Suprapubic skin (tissue), 4 donors: ENCODE data around the gene KRTAP10-6. TPM values are rescaled to one million over a fixed set of nuclear protein-coding genes. Genes with fewer than 3 reads are reported as not detected.
"Not testable (repeated sequence)": the region's sequence is repeated elsewhere in the genome, so short reads cannot be mapped to it uniquely, and the experiment has no call there.

Experiments
- DNase-seq, 2 donors: peaks; one replicate each; pipeline ENCODE4 v3.0.0-alpha.2; 2019; ENCODE audit warnings: low spot score in 2 of 2
- H3K27ac ChIP-seq: fragments of 200-600 bp; sonication (generic); one replicate; pipeline ENCODE4 v1.5.1; 2019
- H3K27me3 ChIP-seq: fragments of 200-600 bp; sonication (generic); one replicate; pipeline ENCODE4 v1.5.1; 2019
- H3K36me3 ChIP-seq: fragments of 200-600 bp; sonication (generic); one replicate; pipeline ENCODE4 v1.5.1; 2019
- H3K4me1 ChIP-seq: fragments of 200-600 bp; sonication (generic); one replicate; pipeline ENCODE4 v1.5.1; 2019
- H3K4me3 ChIP-seq: fragments of 200-600 bp; sonication (generic); one replicate; pipeline ENCODE4 v1.5.1; 2019; ENCODE audit warnings: mild to moderate bottlenecking
- H3K9me3 ChIP-seq: fragments of 200-600 bp; sonication (generic); one replicate; pipeline ENCODE4 v1.5.1; 2019
- EP300 ChIP-seq: sonication (generic); formaldehyde crosslinking; IDR thresholded peaks from one replicate; pipeline ENCODE4 v1.6.1; 2017; ENCODE audit warnings: antibody characterized with exemption
- POLR2A ChIP-seq, 2 donors: fragments of 450-650 bp; IDR thresholded peaks; one replicate each; pipeline ENCODE4 v1.6.1; 2017; ENCODE audit warnings: antibody characterized with exemption in 2 of 2, mild to moderate bottlenecking in 2 of 2, moderate library complexity in 2 of 2
- POLR2AphosphoS5 ChIP-seq, 3 donors: sonication (generic); formaldehyde crosslinking; IDR thresholded peaks; one replicate each; pipeline ENCODE4 v1.6.1; 2017; ENCODE audit warnings: antibody characterized with exemption in 3 of 3
- WGBS: methylation state at CpG from one replicate; pipeline ENCODE4 v1.1.5; 2018; 5-methylcytosine and 5-hydroxymethylcytosine counted together
- total RNA-seq, 4 donors: library from RNA; depleted of rRNA; stranded (reverse); fragments of >200 nt; gene quantifications; one replicate each; pipeline ENCODE4 v1.1.0, GENCODE V29; 2016
- TF ChIP-seq, protein P1 (sequence below), 2 donors: fragments of 200-600 bp in 1 of 2; fragments of 450-650 bp in 1 of 2; sonication (generic) in 1 of 2; IDR thresholded peaks; one replicate each; pipeline ENCODE4 v1.5.1; 2016 to 2019; ENCODE audit warnings: antibody characterized with exemption in 2 of 2, mild to moderate bottlenecking in 1 of 2, moderate library complexity in 1 of 2

KRTAP10-6 gene
- total RNA-seq, 4 donors from 2014 or later = 2.0 to 3.1 TPM; not detected in 2

DNA sequence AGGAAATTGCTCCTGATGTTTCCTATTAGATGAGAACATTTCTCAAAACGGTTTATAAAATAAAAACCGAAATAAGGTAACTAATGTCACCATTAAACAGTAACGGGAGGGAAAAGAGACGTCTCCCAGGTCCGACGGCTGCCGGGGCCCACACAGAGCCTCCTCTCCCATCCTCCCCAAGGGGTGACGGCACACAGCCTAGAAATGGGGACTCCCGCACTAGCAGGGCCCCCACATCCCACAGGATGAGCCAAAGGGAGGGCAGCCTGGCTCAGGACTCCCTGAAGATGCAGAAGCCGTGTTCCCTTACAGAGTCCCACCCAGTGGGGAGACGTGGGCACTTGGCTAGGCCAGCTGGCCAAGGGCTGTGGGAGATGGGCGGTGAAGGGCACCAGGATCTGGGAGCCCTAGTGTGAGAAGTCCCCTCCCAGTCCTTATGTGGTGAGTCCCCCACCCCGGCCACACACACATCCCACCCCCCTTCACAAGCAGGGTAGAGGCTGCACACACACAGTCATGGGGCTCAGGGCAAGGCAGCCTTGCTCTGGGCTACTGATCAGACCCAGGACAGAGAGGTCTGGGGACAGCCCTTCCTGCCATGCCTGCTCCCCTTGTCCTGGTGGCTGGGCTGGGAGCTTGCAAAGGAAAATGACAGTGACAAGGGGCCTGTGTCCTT, 37.0 kb downstream of the KRTAP10-6 start:
- Histone ChIP-seq H3K4me1 (peaks cover 13% of the 10 kb centered on the region), H3K27ac (no peak overlapping the region), H3K9me3 (no peaks in the 10 kb centered on the region), H3K4me3 (no peak overlapping the region), H3K36me3 (no peaks in the 10 kb centered on the region), H3K27me3 (peaks cover 64% of the 10 kb centered on the region)
- DNase-seq = no peak
- 67% methylated on average over 12 of the region's 13 CpGs for WGBS
- TF ChIP-seq, protein P1, sequence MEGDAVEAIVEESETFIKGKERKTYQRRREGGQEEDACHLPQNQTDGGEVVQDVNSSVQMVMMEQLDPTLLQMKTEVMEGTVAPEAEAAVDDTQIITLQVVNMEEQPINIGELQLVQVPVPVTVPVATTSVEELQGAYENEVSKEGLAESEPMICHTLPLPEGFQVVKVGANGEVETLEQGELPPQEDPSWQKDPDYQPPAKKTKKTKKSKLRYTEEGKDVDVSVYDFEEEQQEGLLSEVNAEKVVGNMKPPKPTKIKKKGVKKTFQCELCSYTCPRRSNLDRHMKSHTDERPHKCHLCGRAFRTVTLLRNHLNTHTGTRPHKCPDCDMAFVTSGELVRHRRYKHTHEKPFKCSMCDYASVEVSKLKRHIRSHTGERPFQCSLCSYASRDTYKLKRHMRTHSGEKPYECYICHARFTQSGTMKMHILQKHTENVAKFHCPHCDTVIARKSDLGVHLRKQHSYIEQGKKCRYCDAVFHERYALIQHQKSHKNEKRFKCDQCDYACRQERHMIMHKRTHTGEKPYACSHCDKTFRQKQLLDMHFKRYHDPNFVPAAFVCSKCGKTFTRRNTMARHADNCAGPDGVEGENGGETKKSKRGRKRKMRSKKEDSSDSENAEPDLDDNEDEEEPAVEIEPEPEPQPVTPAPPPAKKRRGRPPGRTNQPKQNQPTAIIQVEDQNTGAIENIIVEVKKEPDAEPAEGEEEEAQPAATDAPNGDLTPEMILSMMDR (IDR thresholded peaks at IDR 0.05) = no peak
- TF ChIP-seq EP300 (no peak), POLR2A (IDR thresholded peaks at IDR 0.05) (no peak), POLR2AphosphoS5 (IDR thresholded peaks at IDR 0.05) (no peak)

DNA sequence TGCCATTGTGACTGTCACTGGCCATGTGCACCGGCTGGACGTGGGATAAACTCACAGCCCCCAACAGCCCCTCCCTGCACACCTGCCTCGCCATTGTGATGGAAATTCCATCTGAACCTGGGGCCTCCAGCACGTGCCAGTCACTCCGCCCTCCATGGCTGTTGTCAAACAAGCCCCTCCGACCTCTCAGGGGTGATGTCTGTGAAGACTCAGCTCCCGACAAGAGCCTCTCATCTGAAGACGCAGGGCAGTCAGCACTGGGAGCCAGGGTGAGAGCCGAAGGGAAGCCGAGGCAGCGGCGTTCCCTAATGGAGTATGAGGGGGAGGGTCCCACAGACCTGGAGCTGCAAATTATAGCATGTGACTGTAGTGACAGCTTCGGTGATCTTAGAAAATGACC, 39.6 kb downstream of the KRTAP10-6 start:
- WGBS = 76% methylated on average over 9 of the region's 13 CpGs
- Histone ChIP-seq H3K36me3 (no peaks in the 10 kb centered on the region), H3K9me3 (no peaks in the 10 kb centered on the region), H3K27ac (no peak overlapping the region), H3K4me1 (peaks cover 14% of the 10 kb centered on the region), H3K27me3 (peaks cover 66% of the 10 kb centered on the region), H3K4me3 (no peak overlapping the region)
- DNase-seq = no peak
- TF ChIP-seq, protein P1 (IDR thresholded peaks at IDR 0.05) = no peak
- TF ChIP-seq EP300 = no peak
- TF ChIP-seq POLR2A (IDR thresholded peaks at IDR 0.05) = no peak
- TF ChIP-seq POLR2AphosphoS5 (IDR thresholded peaks at IDR 0.05) = no peak

DNA sequence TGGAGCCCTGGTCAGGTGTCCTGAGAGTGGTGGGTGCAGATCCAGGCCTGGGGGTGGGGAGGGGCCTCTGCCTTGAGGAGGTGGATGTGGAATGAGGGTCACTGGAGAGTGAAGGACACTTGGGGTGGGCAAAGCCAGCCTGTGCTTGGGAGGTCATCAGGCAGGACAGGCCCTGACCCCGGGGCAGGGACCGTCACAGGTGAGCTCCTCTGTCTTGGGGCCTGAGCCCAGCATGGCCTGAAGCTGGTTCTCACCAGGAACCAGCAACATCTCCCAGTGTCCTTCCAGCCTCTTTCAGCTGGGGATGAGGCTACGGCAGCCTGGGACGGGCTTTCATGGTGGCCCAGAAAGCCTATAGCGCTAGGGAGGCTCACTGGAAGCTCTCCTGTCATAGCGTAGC, 40.2 kb downstream of the KRTAP10-6 start:
- peaks cover 60% of the 10 kb centered on the region for H3K27me3 ChIP-seq
- 97% methylated on average over 4 of the region's 6 CpGs for WGBS
- DNase-seq = no peak

DNA sequence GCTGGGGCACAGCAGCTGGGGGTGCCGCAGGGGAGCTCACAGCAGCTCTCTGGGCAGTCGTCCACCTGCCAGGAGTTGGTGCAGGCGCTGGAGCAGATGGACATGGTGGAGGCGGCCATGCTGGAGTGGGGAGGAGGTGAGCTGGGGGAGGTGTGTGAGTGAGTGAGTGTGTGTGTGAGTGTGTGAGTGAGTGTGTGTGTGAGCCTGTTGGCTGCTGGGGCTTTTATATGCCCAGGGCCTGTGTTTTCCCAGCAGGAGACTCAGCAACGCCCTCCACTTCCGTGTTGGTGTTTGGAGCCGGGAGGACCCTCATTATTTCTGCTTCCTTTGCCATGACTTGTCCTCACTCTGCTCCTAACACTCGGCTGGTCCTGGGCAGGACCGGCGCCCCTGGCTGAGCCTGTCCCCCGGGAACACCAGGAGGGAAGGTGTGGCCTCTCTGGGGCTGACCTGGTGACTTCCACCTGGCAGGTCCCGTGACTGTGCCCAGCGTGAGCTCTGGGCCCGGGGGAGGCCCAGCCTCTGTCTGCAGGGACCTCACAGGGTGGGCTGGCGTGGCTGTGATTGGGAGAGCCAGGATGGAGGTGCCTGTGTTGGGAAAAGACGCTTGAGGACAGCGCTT, 40.9 kb downstream of the KRTAP10-6 start, which contains the start of gene KRTAP10-2:
Gene KRTAP10-2 (minus strand): TSS at position 166 of the 622 bp plus-strand sequence. CDS start 47 bp downstream, at position 119.
- TF ChIP-seq, protein P1 (IDR thresholded peaks at IDR 0.05) = no peak
- TF ChIP-seq POLR2A (IDR thresholded peaks at IDR 0.05) (no peak), EP300 (no peak), POLR2AphosphoS5 (IDR thresholded peaks at IDR 0.05) (no peak)
- H3K27ac ChIP-seq = no peak within 1 kb of the TSS
- H3K4me1 ChIP-seq = peaks cover 14% of the 10 kb centered on the region
- H3K9me3 ChIP-seq = no peaks in the 10 kb centered on the region
- no peak within 1 kb of the TSS for H3K4me3 ChIP-seq
- peaks cover 55% of the 10 kb centered on the region for H3K27me3 ChIP-seq
- 44% methylated on average over 3 of the region's 17 CpGs for WGBS
- no peaks in the 10 kb centered on the region for H3K36me3 ChIP-seq
- no peak for DNase-seq

More for the DNA sequence above, 40.2 kb downstream of the KRTAP10-6 start:
- Histone ChIP-seq H3K4me1 (peaks cover 14% of the 10 kb centered on the region), H3K27ac (no peak overlapping the region), H3K36me3 (no peaks in the 10 kb centered on the region), H3K9me3 (no peaks in the 10 kb centered on the region), H3K4me3 (no peak overlapping the region)
- no peak for TF ChIP-seq EP300
- TF ChIP-seq POLR2A (IDR thresholded peaks at IDR 0.05) = no peak
- TF ChIP-seq, protein P1 (IDR thresholded peaks at IDR 0.05) = no peak
- TF ChIP-seq POLR2AphosphoS5 (IDR thresholded peaks at IDR 0.05) = no peak

DNA sequence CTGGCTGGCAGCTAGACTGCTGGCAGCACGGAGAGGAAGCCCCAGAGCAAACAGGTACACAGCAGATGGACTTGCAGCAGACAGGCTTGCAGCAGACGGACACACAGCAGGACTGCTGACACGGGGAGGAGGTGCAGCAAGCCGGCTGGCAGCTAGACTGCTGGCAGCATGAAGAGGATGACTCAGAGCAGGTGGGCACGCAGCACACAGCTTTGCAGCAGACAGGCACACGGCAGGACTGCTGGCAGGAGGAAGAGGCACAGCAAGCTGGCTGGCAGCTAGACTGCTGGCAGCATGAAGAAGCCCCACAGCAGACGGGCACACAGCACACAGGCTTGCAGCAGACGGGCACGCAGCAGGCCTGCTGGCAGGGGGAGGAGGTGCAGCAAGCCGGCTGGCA, 41.5 kb downstream of the KRTAP10-6 start:
- Histone ChIP-seq H3K4me1 (peaks cover 14% of the 10 kb centered on the region), H3K27ac (no peak overlapping the region), H3K9me3 (no peaks in the 10 kb centered on the region), H3K4me3 (no peak overlapping the region), H3K27me3 (peaks cover 48% of the 10 kb centered on the region), H3K36me3 (no peaks in the 10 kb centered on the region)
- TF ChIP-seq, protein P1 (IDR thresholded peaks at IDR 0.05) = no peak
- TF ChIP-seq EP300 (no peak), POLR2AphosphoS5 (IDR thresholded peaks at IDR 0.05) (no peak), POLR2A (IDR thresholded peaks at IDR 0.05) (no peak)
- no peak for DNase-seq
- WGBS = no CpG with 5 or more reads among the region's 10 CpGs

DNA sequence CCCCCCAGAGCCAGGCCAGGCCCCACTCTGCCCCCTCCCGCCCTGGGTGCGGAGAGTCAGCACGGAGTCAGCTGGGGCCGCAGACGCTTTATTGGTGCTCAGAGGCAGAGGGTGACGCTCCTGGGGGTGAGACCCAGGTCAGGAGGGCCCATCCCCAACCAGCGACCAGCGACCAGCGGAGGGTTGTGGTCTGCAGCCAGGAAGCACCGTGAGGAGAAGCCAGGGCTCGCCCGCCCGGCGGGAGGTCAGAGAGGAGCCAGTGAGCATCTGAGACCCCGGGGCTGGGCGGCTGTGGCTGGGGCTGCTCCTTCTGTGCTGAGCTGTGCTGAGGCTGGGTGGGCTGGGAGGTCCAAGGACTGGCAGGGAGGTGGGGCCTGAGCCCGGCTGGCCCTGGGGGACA, 42.0 kb downstream of the KRTAP10-6 start:
- not testable (repeated sequence) for H3K27ac ChIP-seq, DNase-seq, H3K4me3 ChIP-seq, H3K36me3 ChIP-seq, H3K9me3 ChIP-seq
- H3K27me3 ChIP-seq = peaks cover 43% of the 10 kb centered on the region
- WGBS = 59% methylated on average over 2 of the region's 17 CpGs
- peaks cover 14% of the 10 kb centered on the region for H3K4me1 ChIP-seq
